Osteoblast (primary cell): ENCODE data around the gene KANSL1. TPM values are rescaled to one million over a fixed set of nuclear protein-coding genes. Genes with fewer than 3 reads are reported as not detected.
A peak's percentile ranks its signal among the peaks of the same experiment; 100 is the strongest.

Source experiments
- DNase-seq: peaks from one replicate; pipeline ENCODE4 v3.0.0; 2011; ENCODE audit warnings: low spot score, mixed read lengths; ENCODE audit not compliant: insufficient read length; ENCODE audit errors: missing footprints
- H2AFZ ChIP-seq: 2 replicates; pipeline ENCODE4 v1.6.0; 2011; ENCODE audit warnings: mild to moderate bottlenecking, low read length
- H3K27ac ChIP-seq: 2 replicates; pipeline ENCODE4 v1.5.1; 2011; ENCODE audit warnings: mild to moderate bottlenecking, low read depth, low read length, moderate library complexity
- H3K27me3 ChIP-seq: 2 replicates; pipeline ENCODE4 v1.6.0; 2012; ENCODE audit warnings: mild to moderate bottlenecking, control low read depth, inconsistent platforms, low read length, moderate library complexity; ENCODE audit not compliant: insufficient read depth
- H3K36me3 ChIP-seq: 2 replicates; pipeline ENCODE4 v1.5.1; 2011; ENCODE audit warnings: mild to moderate bottlenecking, low read length, control low read depth, moderate library complexity; ENCODE audit not compliant: insufficient read depth
- H3K4me1 ChIP-seq: 2 replicates; pipeline ENCODE4 v1.5.1; 2011; ENCODE audit warnings: mild to moderate bottlenecking, low read length, control low read depth, moderate library complexity; ENCODE audit not compliant: insufficient read depth
- H3K4me2 ChIP-seq: 2 replicates; pipeline ENCODE4 v1.6.0; 2011; ENCODE audit warnings: mild to moderate bottlenecking, low read length; ENCODE audit not compliant: insufficient read depth
- H3K4me3 ChIP-seq: fragments of 200-600 bp; sonication (generic); 3 replicates; pipeline ENCODE4 v1.5.1; 2012; ENCODE audit warnings: mild to moderate bottlenecking, low read length, inconsistent platforms; ENCODE audit not compliant: insufficient read depth
- H3K79me2 ChIP-seq: 2 replicates; pipeline ENCODE4 v1.6.0; 2012; ENCODE audit warnings: mild to moderate bottlenecking, low read length, control low read depth, inconsistent platforms; ENCODE audit not compliant: insufficient read depth
- H3K9me3 ChIP-seq: 2 replicates; pipeline ENCODE4 v1.5.1; 2011; ENCODE audit warnings: low read depth, low read length, control low read depth
- H4K20me1 ChIP-seq: 2 replicates; pipeline ENCODE4 v1.6.0; 2012; ENCODE audit warnings: mild to moderate bottlenecking, low read length, control low read depth; ENCODE audit not compliant: insufficient read depth
- total RNA-seq: library from RNA; depleted of rRNA; stranded (reverse); fragments of >200 nt; gene quantifications from 2 replicates; pipeline ENCODE4 v1.2.3, GENCODE V29; 2012
- TF ChIP-seq, protein P1 (sequence below): IDR thresholded peaks from 2 replicates; pipeline ENCODE4 v1.5.1; 2011; ENCODE audit warnings: mild to moderate bottlenecking, low read depth, low read length, moderate library complexity; ENCODE audit errors: extremely low read depth

KANSL1 gene
- total RNA-seq, 1 donor, result 151 TPM

DNA sequence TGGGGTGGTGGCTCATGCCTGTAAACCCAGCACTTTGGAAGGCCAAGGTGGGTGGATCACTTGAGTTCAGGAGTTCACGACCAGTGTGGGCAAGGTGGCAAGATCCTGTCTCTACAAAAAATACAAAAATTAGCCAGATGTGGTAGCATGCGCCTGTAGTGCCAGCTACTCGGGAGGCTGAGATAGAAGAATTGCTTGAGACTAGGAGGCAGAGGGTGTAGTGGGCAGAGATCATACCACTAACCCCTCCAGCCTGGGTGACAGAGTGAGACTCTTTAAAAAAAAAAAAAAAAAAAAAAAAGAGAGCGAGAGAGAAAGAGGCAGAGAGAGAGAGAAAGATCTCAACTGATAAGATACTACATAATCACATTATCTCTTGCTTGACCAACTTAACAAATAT is 45.9 kb downstream of the KANSL1 start:
- H3K27ac ChIP-seq, result no peak overlapping the region
- peaks cover 92% of the 10 kb centered on the region for H3K79me2 ChIP-seq
- no peaks in the 10 kb centered on the region for H3K27me3 ChIP-seq
- no peak overlapping the region for H2AFZ ChIP-seq
- no peaks in the 10 kb centered on the region for H3K36me3 ChIP-seq
- H3K4me1 ChIP-seq, result no peaks in the 10 kb centered on the region
- no peak for DNase-seq
- TF ChIP-seq, protein P1, sequence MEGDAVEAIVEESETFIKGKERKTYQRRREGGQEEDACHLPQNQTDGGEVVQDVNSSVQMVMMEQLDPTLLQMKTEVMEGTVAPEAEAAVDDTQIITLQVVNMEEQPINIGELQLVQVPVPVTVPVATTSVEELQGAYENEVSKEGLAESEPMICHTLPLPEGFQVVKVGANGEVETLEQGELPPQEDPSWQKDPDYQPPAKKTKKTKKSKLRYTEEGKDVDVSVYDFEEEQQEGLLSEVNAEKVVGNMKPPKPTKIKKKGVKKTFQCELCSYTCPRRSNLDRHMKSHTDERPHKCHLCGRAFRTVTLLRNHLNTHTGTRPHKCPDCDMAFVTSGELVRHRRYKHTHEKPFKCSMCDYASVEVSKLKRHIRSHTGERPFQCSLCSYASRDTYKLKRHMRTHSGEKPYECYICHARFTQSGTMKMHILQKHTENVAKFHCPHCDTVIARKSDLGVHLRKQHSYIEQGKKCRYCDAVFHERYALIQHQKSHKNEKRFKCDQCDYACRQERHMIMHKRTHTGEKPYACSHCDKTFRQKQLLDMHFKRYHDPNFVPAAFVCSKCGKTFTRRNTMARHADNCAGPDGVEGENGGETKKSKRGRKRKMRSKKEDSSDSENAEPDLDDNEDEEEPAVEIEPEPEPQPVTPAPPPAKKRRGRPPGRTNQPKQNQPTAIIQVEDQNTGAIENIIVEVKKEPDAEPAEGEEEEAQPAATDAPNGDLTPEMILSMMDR, result no peak
- H3K4me3 ChIP-seq, result no peak overlapping the region
- no peaks in the 10 kb centered on the region for H3K9me3 ChIP-seq
- no peak overlapping the region for H3K4me2 ChIP-seq
- peaks cover 79% of the 10 kb centered on the region for H4K20me1 ChIP-seq

DNA sequence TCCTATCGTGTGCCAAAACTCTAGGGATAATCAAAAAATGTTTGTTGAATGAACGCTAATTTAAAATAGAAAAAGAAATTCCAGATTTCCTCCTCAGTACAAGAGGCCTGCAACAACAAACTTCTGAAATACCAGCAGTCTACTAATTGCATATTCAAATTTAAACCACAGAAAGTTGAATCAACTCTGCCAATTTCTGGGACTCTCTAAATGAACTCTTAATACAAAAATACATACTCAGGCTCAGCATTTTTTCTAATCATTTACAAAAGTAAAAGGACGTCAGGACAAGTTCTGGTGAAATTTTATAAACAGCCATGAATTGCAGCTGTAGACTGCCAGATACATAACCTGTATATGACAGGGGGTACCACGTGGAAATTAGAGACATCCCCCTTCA is 49.0 kb downstream of the KANSL1 start:
- Histone ChIP-seq H3K36me3 (no peaks in the 10 kb centered on the region), H3K4me3 (no peak overlapping the region), H3K27ac (no peak overlapping the region), H3K79me2 (peaks cover 95% of the 10 kb centered on the region), H3K9me3 (no peaks in the 10 kb centered on the region), H3K4me1 (peaks cover 5% of the 10 kb centered on the region), H3K27me3 (no peaks in the 10 kb centered on the region), H4K20me1 (peaks cover 80% of the 10 kb centered on the region), H2AFZ (no peak overlapping the region), H3K4me2 (no peak overlapping the region)
- DNase-seq, result no peak
- TF ChIP-seq, protein P1, result no peak

DNA sequence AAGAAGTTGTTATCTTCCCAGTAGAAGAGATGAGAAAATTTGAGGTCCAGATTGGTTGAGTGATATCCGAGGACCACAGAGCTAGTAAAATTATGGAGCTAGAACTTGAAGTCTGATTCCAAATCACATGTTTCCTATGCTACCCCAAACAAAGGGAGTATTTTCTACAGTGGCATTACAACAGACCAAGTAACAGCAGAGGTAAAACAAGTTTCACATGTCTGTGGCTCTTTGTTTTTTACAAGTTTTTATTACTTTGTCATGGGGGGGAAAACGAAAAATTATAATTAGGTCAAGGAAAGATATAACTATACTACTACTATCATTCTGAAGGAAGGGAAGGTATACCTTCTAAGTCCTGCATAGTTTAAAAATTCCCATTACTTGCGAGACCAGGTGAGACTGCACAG is 49.4 kb downstream of the KANSL1 start:
- Histone ChIP-seq H4K20me1 (peaks cover 82% of the 10 kb centered on the region), H3K4me1 (peaks cover 6% of the 10 kb centered on the region), H3K4me3 (no peak overlapping the region), H3K4me2 (no peak overlapping the region), H3K9me3 (no peaks in the 10 kb centered on the region), H3K36me3 (no peaks in the 10 kb centered on the region), H2AFZ (no peak overlapping the region), H3K27me3 (no peaks in the 10 kb centered on the region), H3K27ac (no peak overlapping the region), H3K79me2 (peaks cover 95% of the 10 kb centered on the region)
- DNase-seq, result peak; percentile 55
- TF ChIP-seq, protein P1, result no peak

DNA sequence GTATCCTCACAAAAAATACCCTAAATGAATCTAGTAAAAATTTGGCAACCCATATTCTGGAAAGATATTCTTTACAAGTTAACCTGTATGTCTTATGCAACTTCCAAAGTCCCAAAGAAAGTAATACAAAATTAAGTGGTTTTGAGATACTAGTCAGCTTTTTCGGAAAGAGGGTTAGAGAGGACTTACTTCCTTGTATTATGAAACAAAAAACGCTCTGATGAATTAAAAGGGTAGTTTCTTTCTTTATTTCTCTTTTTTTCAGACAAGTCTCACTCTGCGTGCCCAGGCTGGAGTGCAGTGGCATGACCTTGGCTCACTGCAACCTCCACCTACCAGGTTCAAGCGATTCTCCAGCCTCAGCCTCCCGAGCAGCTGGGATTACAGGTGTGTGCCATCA is 51.6 kb downstream of the KANSL1 start:
- Histone ChIP-seq H3K4me1 (peaks cover 6% of the 10 kb centered on the region), H4K20me1 (peaks cover 83% of the 10 kb centered on the region), H3K27ac (no peak overlapping the region), H3K27me3 (no peaks in the 10 kb centered on the region), H3K79me2 (peaks cover 95% of the 10 kb centered on the region), H3K4me2 (no peak overlapping the region), H3K4me3 (no peak overlapping the region), H3K36me3 (no peaks in the 10 kb centered on the region), H2AFZ (no peak overlapping the region), H3K9me3 (no peaks in the 10 kb centered on the region)
- no peak for DNase-seq
- TF ChIP-seq, protein P1, result no peak
